Neuronal stem cell (in vitro differentiated cells): Measurements from ENCODE around the gene PTPN20.

Source experiments
- DNase-seq: peaks from one replicate; pipeline ENCODE4 v3.0.0-alpha.2; 2013; ENCODE audit warnings: low spot score
- H2AFZ ChIP-seq: one replicate; pipeline ENCODE4 v1.6.1; 2013; ENCODE audit warnings: mild to moderate bottlenecking, low read length, inconsistent platforms
- H2AK5ac ChIP-seq: 2 replicates; pipeline ENCODE4 v1.6.1; 2013; ENCODE audit warnings: low read depth, mild to moderate bottlenecking, inconsistent platforms, low read length, moderate library complexity, mixed read lengths
- H2BK120ac ChIP-seq: 2 replicates; pipeline ENCODE4 v1.6.1; 2013; ENCODE audit warnings: low read depth, mild to moderate bottlenecking, inconsistent platforms, low read length, moderate library complexity, mixed read lengths
- H2BK12ac ChIP-seq: one replicate; pipeline ENCODE4 v1.6.1; 2013; ENCODE audit warnings: low read length, inconsistent platforms
- H2BK15ac ChIP-seq: 2 replicates; pipeline ENCODE4 v1.6.1; 2013; ENCODE audit warnings: mild to moderate bottlenecking, low read length, inconsistent platforms, mixed read lengths
- H2BK5ac ChIP-seq: one replicate; pipeline ENCODE4 v1.6.1; 2013; ENCODE audit warnings: inconsistent platforms, mild to moderate bottlenecking, low read length, moderate library complexity
- H3K14ac ChIP-seq: one replicate; pipeline ENCODE4 v1.6.1; 2013; ENCODE audit warnings: low read length, inconsistent platforms
- H3K18ac ChIP-seq: 2 replicates; pipeline ENCODE4 v1.6.1; 2013; ENCODE audit warnings: low read length, inconsistent platforms
- H3K23ac ChIP-seq: 2 replicates; pipeline ENCODE4 v1.6.1; 2013; ENCODE audit warnings: low read depth, mild to moderate bottlenecking, mixed read lengths, low read length, inconsistent platforms; ENCODE audit not compliant: poor library complexity
- H3K27ac ChIP-seq: replicated peaks from 3 replicates; pipeline ENCODE4 v1.5.1; 2013; ENCODE audit warnings: low read length, inconsistent platforms
- H3K27me3 ChIP-seq, 3 experiments: 2 replicates each; pipeline ENCODE4 v1.6.1; 2013; ENCODE audit warnings: low read length in 3 of 3, mild to moderate bottlenecking in 2 of 3, inconsistent platforms in 1 of 3, low read depth in 1 of 3, mixed read lengths in 1 of 3, moderate library complexity in 1 of 3; ENCODE audit not compliant: control insufficient read depth in 3 of 3, insufficient read depth in 3 of 3
- H3K36me3 ChIP-seq, 2 donors: replicated peaks in 1 of 2; 2 replicates each; pipeline ENCODE4 v1.6.1; 2013; ENCODE audit warnings: low read length in 2 of 2; ENCODE audit not compliant: control insufficient read depth in 2 of 2, insufficient read depth in 2 of 2
- H3K4ac ChIP-seq: 2 replicates; pipeline ENCODE4 v1.6.1; 2013; ENCODE audit warnings: inconsistent platforms, mild to moderate bottlenecking, low read length, moderate library complexity
- H3K4me1 ChIP-seq, 2 donors: 1 replicate in 1 of 2; 2 replicates in 1 of 2; pipeline ENCODE4 v1.6.1; 2013; ENCODE audit warnings: low read length in 2 of 2, low read depth in 1 of 2; ENCODE audit not compliant: control insufficient read depth in 2 of 2, insufficient read depth in 1 of 2
- H3K4me2 ChIP-seq: one replicate; pipeline ENCODE4 v1.6.1; 2013; ENCODE audit warnings: mild to moderate bottlenecking, low read length, inconsistent platforms; ENCODE audit not compliant: insufficient read depth, poor library complexity, severe bottlenecking
- H3K4me3 ChIP-seq, 2 donors: 2 replicates each; pipeline ENCODE4 v1.5.1; 2013; ENCODE audit warnings: low read length in 2 of 2, mild to moderate bottlenecking in 2 of 2, inconsistent platforms in 1 of 2, moderate library complexity in 1 of 2
- H3K79me1 ChIP-seq: one replicate; pipeline ENCODE4 v1.6.1; 2013; ENCODE audit warnings: low read depth, mild to moderate bottlenecking, inconsistent platforms, low read length, moderate library complexity
- H3K9ac ChIP-seq: one replicate; pipeline ENCODE4 v1.6.1; 2013; ENCODE audit warnings: mild to moderate bottlenecking, low read depth, low read length, inconsistent platforms; ENCODE audit not compliant: poor library complexity
- H3K9me3 ChIP-seq, 2 donors: replicated peaks in 1 of 2; 2 replicates each; pipeline versions ENCODE3 to v1.6.1; 2013; ENCODE audit warnings: low read length in 2 of 2, mild to moderate bottlenecking in 2 of 2, inconsistent platforms in 1 of 2, low read depth in 1 of 2, mixed read lengths in 1 of 2, moderate library complexity in 1 of 2; ENCODE audit not compliant: control insufficient read depth in 2 of 2, insufficient read depth in 1 of 2
- H4K8ac ChIP-seq: one replicate; pipeline ENCODE4 v1.6.1; 2013; ENCODE audit warnings: low read depth, mild to moderate bottlenecking, inconsistent platforms, low read length, moderate library complexity
- H4K91ac ChIP-seq: one replicate; pipeline ENCODE4 v1.6.1; 2013; ENCODE audit warnings: low read length, low read depth, mild to moderate bottlenecking, inconsistent platforms; ENCODE audit not compliant: poor library complexity
- WGBS, 2 donors: extraction: QIAGEN DNeasy Blood & Tissue Kit; methylation state at CpG; one replicate each; pipeline ENCODE4 v1.1.7; 2013; ENCODE audit warnings: missing lambda C conversion rate in 2 of 2, mixed read lengths in 1 of 2; ENCODE audit not compliant: insufficient read length in 2 of 2, insufficient replicate concordance in 1 of 2; ENCODE audit errors: extremely low coverage in 2 of 2; 5-methylcytosine and 5-hydroxymethylcytosine counted together

The PTPN20 gene

GRCh38 chr10:47016564-47016963, 105.3 kb downstream of the PTPN20 start:
- no peak overlapping the region for H3K9ac ChIP-seq
- no peak overlapping the region for H3K18ac ChIP-seq
- no peaks in the 10 kb centered on the region for H3K79me1 ChIP-seq
- no peak overlapping the region for H3K4me2 ChIP-seq
- H3K4ac ChIP-seq: no peak overlapping the region
- H3K27me3 ChIP-seq: no peaks in the 10 kb centered on the region
- no peaks in the 10 kb centered on the region for H3K36me3 ChIP-seq
- H3K4me1 ChIP-seq: no peaks in the 10 kb centered on the region
- no peak overlapping the region for H4K91ac ChIP-seq
- H2BK12ac ChIP-seq: no peak overlapping the region
- no peak for DNase-seq
- no peak overlapping the region for H4K8ac ChIP-seq
- H3K4me3 ChIP-seq: no peak overlapping the region
- no peak overlapping the region for H2AFZ ChIP-seq
- no peak overlapping the region for H2BK5ac ChIP-seq
- H2AK5ac ChIP-seq: no peak overlapping the region
- H3K9me3 ChIP-seq: no peaks in the 10 kb centered on the region
- no CpG with 5 or more reads among the region's 8 CpGs for WGBS, 2 donors
- no peak overlapping the region for H3K27ac ChIP-seq
- no peak overlapping the region for H3K14ac ChIP-seq
- H2BK120ac ChIP-seq: no peak overlapping the region
- no peak overlapping the region for H2BK15ac ChIP-seq
- no peak overlapping the region for H3K23ac ChIP-seq

DNA sequence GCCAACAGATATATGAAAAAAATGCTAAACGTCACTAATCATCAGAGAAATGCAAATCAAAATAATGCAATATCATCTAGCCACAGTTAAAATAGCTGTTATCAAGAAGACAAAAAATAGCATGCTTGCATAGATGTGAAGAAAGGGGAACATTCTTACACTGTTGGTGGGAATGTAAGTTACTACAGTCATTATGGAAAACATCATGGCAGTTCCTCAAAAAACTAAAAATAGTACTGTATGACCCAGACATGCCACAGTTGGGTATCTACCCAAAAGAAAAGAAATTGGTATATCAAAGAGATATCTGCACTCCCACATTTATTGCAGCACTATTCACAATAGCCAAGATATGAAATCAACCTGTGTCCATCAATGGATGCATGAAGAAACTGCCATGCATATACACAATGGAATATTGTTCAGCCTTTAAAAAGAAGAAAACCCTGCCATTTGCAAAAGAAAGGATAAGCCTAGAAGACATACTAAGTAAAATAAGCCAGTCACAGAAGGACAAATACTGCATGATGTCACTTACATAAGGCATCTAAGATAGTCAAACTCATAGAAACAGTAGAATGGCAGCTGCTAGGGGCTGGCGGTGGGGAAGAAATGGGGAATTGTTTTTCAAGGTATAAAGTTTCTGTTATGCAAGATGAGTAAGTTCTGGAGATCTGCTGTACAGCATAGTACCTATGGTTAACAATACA, 107.0 kb downstream of the PTPN20 start:
- Histone ChIP-seq H3K4me2 (no peak overlapping the region), H3K27ac (no peak overlapping the region), H3K4me1 (no peaks in the 10 kb centered on the region), H3K36me3 (no peaks in the 10 kb centered on the region), H3K79me1 (no peaks in the 10 kb centered on the region), H2AFZ (no peak overlapping the region), H3K9me3 (no peaks in the 10 kb centered on the region), H3K27me3 (no peaks in the 10 kb centered on the region), H3K18ac (no peak overlapping the region), H2BK120ac (no peak overlapping the region), H3K23ac (no peak overlapping the region), H2BK12ac (no peak overlapping the region), H4K8ac (no peak overlapping the region), H3K9ac (no peak overlapping the region), H3K4ac (no peak overlapping the region), H3K4me3 (no peak overlapping the region), H2BK5ac (no peak overlapping the region), H3K14ac (no peak overlapping the region), H2AK5ac (no peak overlapping the region), H2BK15ac (no peak overlapping the region), H4K91ac (no peak overlapping the region)
- DNase-seq: no peak
- WGBS, 2 donors: no CpG with 5 or more reads among the region's 2 CpGs

DNA sequence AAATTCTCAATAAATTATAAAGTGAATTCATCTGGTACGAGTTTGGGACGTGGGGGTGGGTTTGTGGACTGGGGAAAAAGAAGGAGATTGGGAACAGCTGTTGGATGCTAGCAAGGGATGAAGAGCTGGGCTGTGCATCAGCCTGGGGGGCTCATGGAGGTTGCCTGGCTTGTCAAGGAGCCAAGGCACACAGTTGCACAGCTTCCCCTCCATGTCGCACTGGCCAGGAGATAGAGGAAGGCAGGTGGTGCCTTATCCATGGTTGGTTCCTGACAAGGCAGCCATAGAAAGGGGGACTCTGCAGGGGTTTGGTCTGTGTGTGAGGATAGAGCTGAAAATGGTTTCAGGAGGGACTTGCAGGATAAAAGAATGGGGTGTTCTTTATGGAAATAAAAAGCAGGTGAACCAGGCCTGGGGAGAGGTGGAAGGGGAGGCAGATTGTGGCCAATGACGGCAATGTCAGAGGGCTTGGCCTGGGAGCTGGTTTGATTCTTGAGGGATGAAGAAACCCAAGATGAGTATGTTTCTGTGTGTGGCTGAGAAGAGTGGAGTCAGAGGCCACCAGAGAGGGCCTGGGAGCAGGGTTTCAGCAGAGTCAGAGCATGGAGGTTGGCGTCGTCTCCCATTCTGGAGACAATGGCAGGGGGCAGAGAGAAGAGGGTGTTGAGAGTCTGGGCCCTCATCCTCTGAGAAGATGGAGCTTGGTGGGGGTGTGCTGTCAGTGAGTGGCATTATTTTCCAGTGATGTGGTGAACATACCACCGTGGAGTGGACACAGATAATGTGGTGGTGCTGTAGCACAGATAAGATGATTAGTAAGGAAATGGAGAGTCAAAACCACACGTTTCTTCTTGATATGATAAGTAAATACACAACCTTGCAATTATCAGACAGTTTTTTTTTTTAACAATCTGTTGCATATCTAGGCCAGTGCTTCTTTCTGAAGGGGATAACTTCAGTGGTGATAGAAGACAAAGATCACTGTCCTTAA, 108.2 kb downstream of the PTPN20 start:
- Histone ChIP-seq H2BK12ac (no peak overlapping the region), H3K27me3 (peaks cover 0 to 3% (median 2%) of the 10 kb centered on the region in 3 experiments), H3K23ac (no peak overlapping the region), H2AK5ac (no peak overlapping the region), H3K36me3 (no peaks in the 10 kb centered on the region), H3K4ac (no peak overlapping the region), H3K79me1 (peaks cover 3% of the 10 kb centered on the region), H3K27ac (no peak overlapping the region), H3K14ac (no peak overlapping the region), H3K9me3 (peaks cover 0 to 7% of the 10 kb centered on the region in 2 donors), H3K4me2 (no peak overlapping the region), H4K91ac (no peak overlapping the region), H3K4me1 (no peaks in the 10 kb centered on the region), H4K8ac (no peak overlapping the region), H2BK120ac (no peak overlapping the region), H3K18ac (no peak overlapping the region), H2BK15ac (no peak overlapping the region), H3K4me3 (no peak overlapping the region), H3K9ac (peak overlapping the region; percentile 24), H2AFZ (no peak overlapping the region), H2BK5ac (no peak overlapping the region)
- WGBS, 2 donors: 100% methylated on average over 2 of the region's 8 CpGs; no CpG with 5 or more reads in 1 of the 2 donors
- DNase-seq: no peak

- Histone ChIP-seq H2AFZ (no peak overlapping the region), H3K9me3 (peaks cover 0 to 7% of the 10 kb centered on the region in 2 donors), H3K27ac (no peak overlapping the region), H3K27me3 (peaks cover 0 to 3% (median 2%) of the 10 kb centered on the region in 3 experiments), H2BK12ac (no peak overlapping the region), H4K91ac (no peak overlapping the region), H3K4me3 (no peak overlapping the region), H3K18ac (no peak overlapping the region), H4K8ac (no peak overlapping the region), H2BK15ac (no peak overlapping the region), H2BK120ac (no peak overlapping the region), H2BK5ac (no peak overlapping the region), H3K14ac (no peak overlapping the region), H3K79me1 (peaks cover 3% of the 10 kb centered on the region), H3K23ac (no peak overlapping the region), H2AK5ac (no peak overlapping the region), H3K4ac (no peak overlapping the region), H3K9ac (no peak overlapping the region), H3K4me2 (no peak overlapping the region), H3K36me3 (no peaks in the 10 kb centered on the region), H3K4me1 (peaks cover 0 to 1% of the 10 kb centered on the region in 2 donors)
- no peak for DNase-seq
- no CpG with 5 or more reads among the region's 5 CpGs for WGBS, 2 donors
These were observed 109.2 kb downstream of the PTPN20 start for GRCh38 chr10:47020471-47020870.
